Measurements from ENCODE around the gene PIP4K2B.

DNA sequence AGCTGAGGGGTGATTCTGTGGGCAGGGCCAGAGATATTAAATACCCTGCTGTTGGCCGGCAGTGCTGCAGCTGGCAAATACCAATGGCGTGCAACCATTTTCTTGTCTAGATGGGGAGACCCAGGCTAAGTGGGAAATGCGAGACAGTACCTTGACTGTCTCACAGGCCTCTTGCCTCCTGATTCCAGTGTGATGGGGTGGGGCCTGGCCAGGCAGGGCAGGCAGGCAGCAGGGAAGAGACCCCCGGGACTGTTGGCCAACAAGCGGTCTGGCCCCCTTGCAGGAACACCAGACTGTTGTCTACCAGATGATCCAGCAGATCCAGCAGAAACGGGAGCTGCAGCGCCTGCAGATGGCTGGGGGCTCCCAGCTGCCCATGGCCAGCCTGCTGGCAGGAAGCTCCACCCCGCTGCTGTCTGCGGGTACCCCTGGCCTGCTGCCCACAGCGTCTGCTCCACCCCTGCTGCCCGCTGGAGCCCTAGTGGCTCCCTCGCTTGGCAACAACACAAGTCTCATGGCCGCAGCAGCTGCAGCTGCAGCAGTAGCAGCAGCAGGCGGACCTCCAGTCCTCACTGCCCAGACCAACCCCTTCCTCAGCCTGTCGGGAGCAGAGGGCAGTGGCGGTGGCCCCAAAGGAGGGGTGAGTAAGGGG, 74.9 kb downstream of the PIP4K2B start:
- TF ChIP-seq CTCF (IDR thresholded peaks at IDR 0.05) (no peak), POLR2AphosphoS5 (IDR thresholded peaks at IDR 0.05; ENCODE audit: low read depth, low read length) (no peak), SIN3A (IDR thresholded peaks at IDR 0.05; ENCODE audit: borderline replicate concordance, insufficient read depth, low read depth, low read length) (no peak)

Measured in Panc1 (cell line).